Stimulated activated CD4-positive, alpha-beta T cell treated with anti-CD3 and anti-CD28 coated beads, Interleukin-12 subunit alpha, Interleukin-12 subunit beta, amount 100 ng/mL, for 24 hours (primary cell): ENCODE results near the gene GLS.
"Not testable (repeated sequence)": the region's sequence is repeated elsewhere in the genome, so short reads cannot be mapped to it uniquely, and the experiment has no call there.

ENCODE experiments used
- DNase-seq, 2 experiments: peaks; one replicate each; pipeline ENCODE4 v3.0.0-alpha.2; 2020; ENCODE audit warnings: low read depth in 2 of 2

The GLS gene

DNA sequence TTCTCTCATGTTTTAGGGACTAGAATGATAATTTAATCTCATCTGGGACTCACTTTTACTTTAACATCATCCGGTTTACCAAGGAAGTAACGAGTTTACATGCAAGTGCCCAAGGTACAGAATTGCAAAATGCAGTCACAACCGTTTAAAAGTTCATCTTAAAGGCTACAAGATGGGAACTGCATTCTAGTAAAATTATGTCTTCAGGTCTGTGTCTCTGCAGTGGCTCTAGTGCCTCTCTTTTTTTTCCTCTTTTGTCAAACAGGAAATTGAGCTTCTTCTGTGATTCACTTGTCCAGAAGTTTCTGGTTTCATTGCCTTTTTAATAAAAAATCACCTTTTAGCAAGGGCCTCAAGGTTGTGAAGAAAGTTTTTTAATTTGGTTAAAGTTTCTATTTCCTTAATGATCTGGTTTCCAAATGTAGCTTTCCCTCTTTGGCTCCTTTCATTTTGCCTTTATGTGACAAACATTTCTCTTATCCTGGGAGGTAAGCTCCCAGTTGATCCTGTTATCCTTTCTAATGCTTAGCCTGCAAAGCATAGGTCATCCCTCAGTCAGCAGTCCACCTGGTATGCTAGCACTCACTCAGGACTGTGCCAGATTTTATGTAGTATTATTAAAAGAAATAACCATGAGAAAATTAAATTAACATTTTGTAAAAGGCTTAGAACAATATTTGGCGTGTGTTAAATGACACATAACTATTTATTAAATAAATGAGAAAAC, 2.4 kb downstream of the GLS start:
- no peak for DNase-seq

DNA sequence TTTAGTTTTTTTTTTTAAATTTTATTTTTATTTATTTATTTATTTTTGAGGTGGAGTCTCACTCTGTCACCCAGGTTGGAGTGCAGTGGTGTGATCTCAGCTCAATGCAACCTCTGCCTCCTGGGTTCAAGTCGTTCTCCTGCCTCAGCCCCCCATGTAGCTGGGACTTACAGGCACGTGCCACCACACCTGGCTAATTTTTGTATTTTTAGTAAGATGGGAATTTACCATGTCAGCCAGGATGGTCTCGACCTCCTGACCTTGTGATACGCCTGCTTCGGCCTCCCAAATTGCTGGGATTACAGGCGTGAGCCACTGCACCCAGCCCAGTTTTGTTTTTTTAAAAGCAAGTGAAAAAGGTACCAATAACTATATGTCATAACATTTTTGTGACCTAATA, 5.2 kb downstream of the GLS start:
- not testable (repeated sequence) for DNase-seq

DNA sequence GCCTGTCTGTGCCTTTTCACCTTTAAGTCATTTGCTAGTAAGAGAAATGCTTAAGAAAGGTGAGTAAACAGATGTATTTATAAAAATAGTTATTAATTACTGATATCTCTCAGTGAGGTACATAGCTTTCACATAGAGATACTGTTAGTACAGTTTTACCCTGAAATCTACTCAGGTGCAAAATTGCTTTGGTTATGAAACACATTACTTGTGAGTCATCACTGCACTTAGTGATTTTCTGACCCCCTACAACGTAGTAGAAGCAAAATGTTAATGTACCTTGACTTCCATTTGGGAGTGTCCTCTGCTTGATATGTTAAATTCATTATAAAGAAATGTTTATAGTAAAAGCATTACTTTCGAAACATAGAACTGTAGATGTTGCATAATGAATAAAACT, 6.5 kb downstream of the GLS start:
- no peak for DNase-seq

- no peak for DNase-seq
These were observed 7.8 kb downstream of the GLS start for GRCh38 chr2:190888449-190888848.

GRCh38 chr2:190889175-190889943, 8.7 kb downstream of the GLS start:
- DNase-seq: no peak

- no peak for DNase-seq
These were observed 10.8 kb downstream of the GLS start for GRCh38 chr2:190891372-190891771.

DNA sequence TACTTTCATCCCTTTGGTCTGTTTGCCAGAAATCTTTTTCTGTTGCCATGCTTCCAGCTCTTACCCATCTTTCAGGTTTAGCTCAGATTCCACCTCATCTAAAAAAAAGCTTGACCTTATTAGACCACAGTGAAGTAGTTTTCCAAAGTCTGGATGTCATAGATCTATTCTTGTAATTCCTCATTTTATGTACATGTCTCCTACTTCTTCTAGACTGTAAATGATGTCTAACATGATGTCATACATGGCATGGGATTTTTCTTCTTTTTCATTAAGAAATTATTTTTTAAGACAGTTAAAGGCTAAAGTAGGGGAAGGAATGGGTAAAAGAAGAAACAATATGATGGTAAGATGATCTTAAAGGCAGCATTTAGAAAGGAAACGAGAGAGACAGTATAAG, 11.3 kb downstream of the GLS start:
- DNase-seq: no peak

GRCh38 chr2:190893157-190893556, 12.5 kb downstream of the GLS start:
- no peak for DNase-seq

DNA sequence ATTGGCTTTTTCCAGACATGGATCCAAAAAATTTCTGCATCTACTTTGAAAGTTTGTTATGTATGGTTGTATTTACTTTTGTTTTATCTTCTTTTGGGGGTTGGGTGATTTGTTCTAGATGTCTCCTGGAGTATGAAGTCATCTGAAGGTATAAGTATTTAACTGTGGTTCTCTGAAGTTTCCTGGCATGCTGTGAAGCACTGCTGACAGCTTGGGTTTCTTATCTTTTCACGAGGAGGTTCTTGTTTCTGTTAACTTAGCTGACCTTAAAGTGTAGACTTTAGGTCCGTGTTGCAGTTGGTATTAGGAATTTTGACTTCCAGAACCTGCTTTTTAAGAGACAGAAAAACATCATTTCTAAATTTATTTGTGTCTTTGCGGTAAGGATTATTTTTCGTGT, 15.9 kb downstream of the GLS start:
- DNase-seq: no peak

- no peak for DNase-seq
These were observed 23.3 kb downstream of the GLS start for GRCh38 chr2:190903693-190904450.

DNA sequence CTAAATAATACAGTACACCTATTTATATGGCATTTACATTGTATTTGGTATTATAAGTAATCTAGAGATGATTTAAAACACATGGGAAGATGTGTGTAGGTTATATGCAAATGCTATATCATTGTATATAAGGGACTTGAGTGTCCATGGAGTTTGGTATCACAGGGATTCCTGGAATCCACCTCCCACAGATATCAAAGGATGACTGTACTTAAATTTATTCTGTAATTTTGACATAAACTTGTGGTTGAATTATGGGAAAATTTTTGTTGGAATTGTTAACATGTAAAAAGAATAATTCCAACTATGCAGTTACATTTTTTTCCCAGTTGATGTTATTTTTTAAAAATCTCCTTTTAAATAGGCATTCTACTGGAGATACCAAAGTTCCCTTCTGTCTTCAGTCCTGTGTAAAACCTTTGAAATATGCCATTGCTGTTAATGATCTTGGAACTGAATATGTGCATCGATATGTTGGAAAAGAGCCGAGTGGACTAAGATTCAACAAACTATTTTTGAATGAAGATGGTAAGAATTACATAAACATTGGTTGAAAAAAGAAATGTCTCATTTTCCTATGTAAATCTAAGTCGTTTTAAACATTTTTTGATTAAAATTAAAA, 24.1 kb downstream of the GLS start:
- DNase-seq: no peak

DNA sequence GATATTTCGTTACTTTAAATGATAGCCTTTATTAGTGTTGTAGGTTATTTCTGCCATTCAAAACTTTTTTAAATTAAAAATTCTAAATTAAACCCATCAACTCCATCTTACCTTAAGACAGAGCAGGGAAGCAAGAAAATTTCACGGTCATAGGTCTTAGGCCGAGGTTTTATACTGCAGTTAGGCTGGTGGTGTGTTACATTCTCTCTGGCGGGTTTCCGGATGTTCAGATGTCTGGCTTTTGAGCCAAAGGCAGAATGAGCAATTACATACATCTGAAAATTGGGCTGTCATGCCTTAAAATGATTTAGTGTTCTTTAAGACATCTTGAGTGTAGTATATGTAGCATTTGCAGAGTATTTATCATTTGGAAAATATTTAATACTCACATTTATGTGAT, 27.9 kb downstream of the GLS start:
- DNase-seq: no peak

- DNase-seq: no peak
These were observed 29.1 kb downstream of the GLS start for GRCh38 chr2:190909680-190910079.

GRCh38 chr2:190910341-190911136, 29.9 kb downstream of the GLS start:
- no peak for DNase-seq

DNA sequence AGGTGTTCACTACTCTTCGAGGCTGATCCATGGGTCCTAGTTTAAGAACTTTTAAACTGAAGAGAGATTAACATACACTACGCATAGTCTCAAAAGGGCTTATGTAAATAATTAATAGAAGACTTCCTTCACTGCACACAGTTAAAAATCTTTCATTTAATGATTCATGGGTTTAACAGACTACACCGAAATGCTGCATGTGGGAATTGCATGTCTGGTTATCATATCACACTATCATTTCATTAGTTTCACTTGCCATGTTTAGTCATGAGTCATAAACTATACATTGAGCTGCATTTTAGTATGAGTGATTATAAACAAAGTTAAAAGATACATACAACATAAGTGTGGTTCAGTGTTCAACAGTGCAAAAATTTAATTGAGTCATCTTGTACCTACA, 31.2 kb downstream of the GLS start:
- DNase-seq: no peak

- no peak for DNase-seq
These were observed 32.1 kb downstream of the GLS start for GRCh38 chr2:190912726-190913125.

- no peak for DNase-seq
These were observed 33.1 kb downstream of the GLS start for GRCh38 chr2:190913725-190914124.

GRCh38 chr2:190916829-190917228, 36.2 kb downstream of the GLS start:
- no peak for DNase-seq

- no peak for DNase-seq
These were observed 39.5 kb downstream of the GLS start for GRCh38 chr2:190920085-190920484.

DNA sequence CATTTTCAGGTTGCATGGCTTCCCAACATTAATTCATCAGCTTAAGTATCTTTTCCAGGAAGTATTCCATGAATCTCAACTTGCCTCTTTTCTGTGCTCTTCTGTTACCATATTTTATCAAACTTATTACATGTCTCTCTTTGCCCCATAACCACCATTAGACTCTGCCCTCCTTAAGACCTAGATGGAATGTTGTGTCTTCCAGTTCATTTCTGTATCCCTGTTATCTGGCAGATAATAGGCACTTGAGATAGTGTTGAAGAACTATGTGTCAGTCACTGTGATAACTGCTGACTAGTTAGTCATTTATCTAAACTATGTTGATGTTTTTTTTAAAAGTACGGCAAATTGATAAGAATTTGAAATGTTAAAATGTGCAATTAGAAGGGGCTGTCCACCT, 41.8 kb downstream of the GLS start:
- no peak for DNase-seq

DNA sequence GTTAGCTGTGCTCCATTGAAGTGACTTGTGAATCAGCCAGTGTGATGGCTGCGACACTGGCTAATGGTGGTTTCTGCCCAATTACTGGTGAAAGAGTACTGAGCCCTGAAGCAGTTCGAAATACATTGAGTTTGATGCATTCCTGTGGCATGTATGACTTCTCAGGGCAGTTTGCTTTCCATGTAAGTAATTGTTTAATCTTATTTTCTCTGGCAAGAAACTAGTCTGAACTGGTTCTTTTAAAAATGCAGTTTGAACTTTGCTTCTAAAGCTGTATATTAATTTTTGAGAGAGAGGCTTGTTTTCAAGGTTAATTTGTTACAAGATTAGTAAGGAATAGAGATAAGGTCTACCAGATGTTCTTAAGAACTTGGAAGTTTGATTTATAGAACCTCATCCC, 46.7 kb downstream of the GLS start:
- no peak for DNase-seq
